Stimulated activated CD8-positive, alpha-beta memory T cell treated with anti-CD3 and anti-CD28 coated beads, Interleukin-12 subunit alpha, Interleukin-12 subunit beta, amount 100 ng/mL, for 1 hour (primary cell): Measurements from ENCODE around the gene CA10.

Experiments
- DNase-seq: peaks from one replicate; pipeline ENCODE4 v3.0.0-alpha.2; 2020; ENCODE audit warnings: low read depth

Gene CA10

DNA sequence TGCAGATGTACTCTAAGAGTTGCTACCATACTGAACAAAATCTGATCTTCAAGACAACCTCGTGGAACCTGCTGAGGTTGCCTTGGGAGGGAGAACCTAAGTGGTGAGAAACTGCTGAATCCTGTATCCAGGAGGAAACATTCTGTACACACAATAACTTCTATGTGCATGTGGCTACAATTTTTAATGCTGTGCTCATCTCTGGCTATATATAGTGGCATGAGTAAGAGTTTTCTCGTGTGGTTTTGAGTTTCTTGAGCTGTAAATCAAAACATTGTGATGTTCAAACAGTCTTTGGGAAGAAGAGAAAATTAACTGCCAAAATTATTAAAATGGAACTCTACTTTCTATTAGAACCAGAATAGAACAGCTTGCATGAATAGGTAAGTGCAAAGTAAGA is 206.8 kb downstream of the CA10 start:
- DNase-seq: no peak

DNA sequence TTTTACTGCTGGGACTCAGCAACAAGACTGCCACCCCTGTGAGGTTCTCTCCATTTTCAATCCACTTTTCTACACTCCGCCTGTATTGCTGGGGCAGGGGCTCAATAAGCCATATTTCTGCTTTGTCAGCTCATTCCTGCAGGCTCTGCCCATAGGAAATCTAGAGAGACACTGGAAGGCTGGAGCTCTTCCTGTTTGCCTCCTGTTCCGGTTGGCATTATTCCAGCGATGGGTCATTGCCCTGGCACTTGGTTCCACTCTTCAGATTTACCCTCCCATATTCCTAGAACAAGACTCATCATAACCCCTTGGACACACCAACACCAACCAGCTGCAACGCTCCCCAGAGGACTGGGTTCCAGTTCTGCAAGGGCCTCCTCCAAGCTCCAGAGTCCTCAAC is 210.4 kb downstream of the CA10 start:
- no peak for DNase-seq

DNA sequence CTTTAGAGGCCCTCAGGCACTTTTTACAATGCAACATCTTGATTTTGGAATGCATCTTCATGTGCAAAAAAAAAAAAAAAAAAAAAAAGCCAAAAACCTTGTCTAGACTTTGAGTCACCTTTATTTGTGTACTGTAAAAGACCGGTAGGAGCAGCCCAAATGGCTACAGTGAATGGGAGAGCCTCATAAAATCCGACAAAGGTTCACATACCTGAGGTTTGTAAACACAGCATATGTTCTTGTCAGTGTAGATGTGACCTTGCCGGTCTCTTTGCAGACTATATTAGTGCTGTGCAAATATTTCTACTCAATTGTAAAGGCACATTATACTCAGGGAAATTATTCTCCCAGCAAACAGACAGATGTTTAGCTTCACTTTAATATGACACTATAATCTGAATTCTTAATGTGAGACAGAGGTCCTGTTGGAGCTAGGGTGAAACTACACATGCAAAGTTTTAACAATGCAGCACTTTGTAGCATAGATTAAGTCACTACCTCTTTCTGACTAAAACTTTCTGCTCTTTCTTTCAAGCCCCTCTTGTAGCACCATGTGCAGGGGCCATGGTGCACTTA is 211.3 kb downstream of the CA10 start:
- no peak for DNase-seq

DNA sequence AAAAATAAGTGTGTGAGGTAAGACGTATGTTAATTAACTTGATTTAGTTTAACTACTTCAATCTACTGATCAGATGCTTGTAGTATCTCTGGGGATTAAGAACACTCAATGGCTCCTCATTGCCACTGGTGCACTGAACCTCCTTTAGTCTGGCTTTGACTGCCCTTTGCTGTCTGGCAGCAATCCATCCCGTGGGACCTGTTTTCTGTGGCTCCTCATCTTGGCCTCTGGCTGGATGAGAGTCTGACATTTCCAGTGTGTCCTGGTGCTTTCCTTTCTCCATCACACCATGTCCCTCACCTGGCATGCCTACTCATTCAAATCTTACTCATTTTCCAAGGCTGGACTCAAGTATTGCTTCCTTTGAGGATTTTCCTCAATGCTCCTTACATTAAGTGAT is 212.2 kb downstream of the CA10 start:
- DNase-seq: no peak

DNA sequence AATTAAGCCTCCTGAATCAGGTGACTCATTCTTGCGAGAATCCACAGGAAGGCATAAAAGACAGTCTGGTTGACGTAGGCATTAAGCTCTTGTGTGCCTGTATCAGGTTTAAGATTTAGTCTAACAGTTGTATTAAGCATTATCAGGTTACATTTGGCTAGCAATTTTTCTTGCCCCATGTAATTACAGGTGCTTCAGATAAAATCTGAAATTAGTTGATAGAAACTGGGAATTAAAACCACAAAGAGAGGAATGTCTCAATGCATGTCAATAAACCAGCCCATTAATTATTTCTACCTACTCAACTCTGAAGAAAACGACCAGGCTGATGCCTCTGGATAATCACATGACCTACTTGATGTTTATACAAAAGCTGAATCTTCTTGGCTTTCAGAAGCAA is 217.2 kb downstream of the CA10 start:
- no peak for DNase-seq

DNA sequence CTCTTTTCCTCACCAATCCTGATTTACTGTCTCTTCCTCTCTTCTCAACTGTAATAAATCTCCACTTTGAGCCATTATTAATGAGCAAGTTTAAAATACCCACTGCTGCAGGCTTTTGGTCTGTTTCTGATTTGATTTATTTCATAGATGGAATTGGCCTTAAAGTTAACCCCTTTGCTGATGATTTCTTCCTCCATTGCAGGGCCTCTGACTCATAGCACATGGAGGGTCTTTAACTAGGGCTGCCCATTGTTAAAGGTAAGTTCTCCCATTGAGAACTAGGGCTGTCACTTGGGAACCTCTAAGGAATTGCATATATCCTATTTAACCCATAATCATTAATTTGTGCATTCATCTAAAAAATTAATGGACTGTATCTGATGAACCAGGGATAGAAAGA is 221.2 kb downstream of the CA10 start:
- DNase-seq: no peak

DNA sequence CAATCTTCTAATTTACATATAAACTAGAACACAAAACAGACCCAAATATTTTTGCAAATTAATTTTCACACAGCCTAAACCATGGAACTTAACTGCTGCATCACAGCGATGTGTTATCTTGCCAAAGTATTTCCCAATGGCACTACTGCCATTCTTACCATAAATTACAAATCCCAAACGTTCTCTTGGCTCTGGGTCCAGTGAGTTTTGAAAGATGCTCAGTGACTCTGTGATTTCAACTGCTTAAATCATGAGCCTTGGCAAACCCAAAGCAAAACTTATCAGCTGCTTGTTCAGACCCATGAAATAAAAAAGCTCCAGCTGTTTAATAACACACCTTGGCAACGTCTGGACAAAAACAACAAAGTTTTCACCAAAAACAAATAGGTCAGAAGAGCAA is 223.0 kb downstream of the CA10 start:
- DNase-seq: no peak

DNA sequence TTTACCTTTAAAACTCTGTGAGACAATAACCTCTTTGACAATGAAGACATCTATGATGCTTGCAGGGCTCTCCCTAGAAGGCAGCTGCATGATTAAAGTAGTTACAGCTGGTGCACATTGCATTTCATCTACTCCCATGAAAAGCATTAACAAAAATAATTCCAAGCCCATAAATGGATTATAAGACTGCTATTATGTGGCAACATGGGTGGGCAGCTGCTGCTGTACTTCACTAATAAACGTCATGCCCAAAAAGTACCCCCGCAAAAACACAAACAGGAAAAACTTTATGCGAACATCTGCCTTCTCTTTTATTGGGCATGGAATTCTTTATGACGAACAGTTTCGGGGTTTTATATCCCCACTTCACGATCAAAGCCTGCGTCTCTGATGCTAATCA is 224.9 kb downstream of the CA10 start:
- DNase-seq: no peak

DNA sequence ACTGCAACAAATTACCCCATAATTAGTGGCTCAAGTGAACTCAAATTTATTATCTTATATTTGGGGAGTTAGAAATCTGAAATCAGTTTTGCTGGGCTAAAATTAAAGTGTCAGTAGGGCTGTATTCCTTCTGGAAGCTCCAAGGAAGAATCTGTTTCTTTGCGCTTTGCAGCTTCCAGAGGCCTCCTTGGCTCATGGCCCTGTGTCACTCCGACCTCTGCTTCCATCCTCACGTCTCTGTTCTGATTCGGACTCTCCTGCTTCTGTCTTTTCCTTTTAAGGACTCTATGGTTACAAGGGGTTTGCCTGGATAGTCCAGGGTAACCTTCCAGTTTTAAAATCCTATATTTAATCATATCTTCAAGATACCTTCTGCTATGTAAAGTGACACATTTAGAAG is 232.1 kb downstream of the CA10 start:
- no peak for DNase-seq

DNA sequence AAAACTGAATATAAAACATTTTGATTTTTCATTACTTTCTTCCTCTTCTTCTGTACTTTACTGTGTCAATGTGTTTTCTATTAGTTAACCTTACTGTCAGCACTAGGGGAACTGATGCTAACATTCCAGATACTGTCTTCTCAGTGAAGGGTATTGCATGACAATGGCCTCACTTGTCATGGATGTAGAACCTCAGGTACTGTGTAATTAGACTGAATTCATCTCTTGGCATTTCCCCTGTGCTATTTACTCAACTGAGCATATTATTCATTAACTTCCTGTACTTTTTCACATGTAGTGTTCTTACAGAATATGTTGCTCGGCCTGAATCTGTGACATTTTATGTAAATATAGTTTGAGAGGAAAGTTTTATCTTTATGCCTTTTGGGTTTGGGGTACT is 237.0 kb downstream of the CA10 start:
- no peak for DNase-seq

DNA sequence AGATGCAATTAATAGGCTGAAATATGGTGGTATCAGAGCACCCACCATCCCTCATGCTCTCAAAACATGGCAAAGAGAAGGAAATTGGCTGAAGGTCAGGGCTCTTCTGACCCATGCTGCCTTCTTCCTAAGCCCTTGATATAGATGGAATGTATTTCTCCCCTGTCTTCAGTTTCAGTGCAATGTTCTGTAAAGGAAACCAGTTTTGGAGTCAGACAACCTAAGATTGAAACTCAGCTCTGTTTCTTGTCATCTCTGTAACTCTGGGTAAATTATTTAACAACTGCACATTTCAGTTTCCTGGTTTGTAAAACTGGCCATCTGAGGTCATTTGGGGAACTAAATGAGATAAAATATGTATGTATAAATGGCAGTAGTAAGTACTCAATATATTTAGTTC is 243.9 kb downstream of the CA10 start:
- no peak for DNase-seq

DNA sequence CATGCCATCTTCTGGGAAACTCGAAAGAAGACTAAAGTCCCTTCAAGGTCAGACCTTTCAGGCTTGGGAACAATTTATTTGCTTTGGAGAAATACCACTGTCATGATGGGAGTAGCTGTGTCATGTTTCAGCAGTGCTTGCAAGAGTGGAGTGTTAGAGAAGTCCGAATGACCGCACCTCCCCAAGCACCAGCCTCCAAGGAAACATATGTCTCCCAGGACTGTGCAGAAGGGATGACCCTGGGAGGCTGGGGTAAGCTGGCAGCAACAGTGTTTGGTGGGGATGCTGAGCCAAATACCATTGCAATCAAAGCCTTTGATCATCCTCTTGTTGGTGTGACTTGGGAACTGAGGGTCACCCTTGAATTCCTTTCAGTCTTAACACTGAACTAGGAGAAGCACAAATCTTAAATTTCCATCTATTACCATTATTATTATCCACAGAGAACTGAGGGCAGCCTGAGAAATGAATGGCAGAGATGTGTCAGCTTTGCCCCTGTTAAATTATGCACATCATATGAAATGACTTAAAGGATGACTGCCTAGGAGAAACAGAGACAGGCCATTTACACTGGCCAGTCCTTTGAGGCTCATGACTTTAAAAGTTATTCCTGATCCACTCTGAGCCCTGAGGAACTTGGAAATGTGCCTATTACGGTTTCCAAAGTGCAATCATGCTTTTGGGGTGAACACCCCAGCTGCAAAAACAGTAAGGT is 244.9 kb downstream of the CA10 start:
- DNase-seq: no peak

DNA sequence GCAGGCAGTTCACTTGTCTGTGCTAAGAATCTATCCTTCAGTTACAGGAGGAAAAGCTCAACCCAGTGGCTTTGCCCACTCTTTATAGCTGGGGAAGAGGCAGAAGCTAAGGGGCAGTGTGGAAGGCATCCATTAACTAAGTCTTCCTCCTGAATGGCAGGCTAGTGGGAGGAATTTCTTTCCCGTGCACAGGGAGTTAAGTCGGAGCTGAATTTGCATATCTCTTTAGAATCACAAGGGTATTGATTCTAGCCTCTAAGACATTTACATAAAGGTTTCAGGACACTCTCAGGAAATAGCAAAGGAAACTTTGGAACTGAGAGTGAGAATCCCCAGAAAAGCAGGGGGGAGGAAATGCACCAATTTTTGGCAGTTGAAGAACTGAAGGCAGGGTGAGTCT is 245.6 kb downstream of the CA10 start:
- no peak for DNase-seq

DNA sequence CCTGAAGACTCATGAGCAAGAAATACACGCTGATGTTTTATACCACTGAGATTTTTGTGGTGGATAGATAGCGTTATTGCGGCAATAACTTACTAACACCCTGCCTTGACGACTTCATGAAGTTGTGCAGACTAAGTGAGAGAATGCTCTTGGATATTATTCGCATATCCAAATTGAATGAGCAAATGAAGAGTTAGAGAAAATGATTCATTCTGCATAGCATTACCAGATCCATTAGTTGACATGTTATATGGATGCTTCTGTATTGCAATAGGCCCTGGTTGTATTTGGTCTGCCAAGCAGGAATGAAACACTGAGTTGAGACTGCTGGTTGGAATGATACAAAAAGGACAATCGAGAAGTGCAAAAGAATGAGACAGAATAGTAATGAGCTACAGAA is 247.3 kb downstream of the CA10 start:
- DNase-seq: no peak

DNA sequence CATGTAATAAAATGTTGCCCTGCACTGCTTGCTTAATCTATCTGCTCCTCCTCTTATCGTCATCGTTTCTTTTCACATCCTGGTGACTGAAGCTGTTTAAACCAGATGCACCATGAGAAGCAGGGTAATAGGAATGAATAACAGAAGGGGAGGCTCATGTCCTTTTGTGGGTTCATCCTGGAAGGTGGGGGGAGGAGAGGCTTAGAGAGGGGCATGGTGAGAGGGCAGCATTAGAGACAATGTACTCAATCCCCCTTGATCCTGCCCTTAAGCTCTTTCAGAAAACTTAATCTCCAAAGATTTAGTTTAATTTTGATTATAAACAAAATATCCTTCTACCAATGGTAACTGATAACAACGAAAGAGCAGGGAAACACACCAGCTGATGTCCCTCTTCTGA is 248.5 kb downstream of the CA10 start:
- no peak for DNase-seq

DNA sequence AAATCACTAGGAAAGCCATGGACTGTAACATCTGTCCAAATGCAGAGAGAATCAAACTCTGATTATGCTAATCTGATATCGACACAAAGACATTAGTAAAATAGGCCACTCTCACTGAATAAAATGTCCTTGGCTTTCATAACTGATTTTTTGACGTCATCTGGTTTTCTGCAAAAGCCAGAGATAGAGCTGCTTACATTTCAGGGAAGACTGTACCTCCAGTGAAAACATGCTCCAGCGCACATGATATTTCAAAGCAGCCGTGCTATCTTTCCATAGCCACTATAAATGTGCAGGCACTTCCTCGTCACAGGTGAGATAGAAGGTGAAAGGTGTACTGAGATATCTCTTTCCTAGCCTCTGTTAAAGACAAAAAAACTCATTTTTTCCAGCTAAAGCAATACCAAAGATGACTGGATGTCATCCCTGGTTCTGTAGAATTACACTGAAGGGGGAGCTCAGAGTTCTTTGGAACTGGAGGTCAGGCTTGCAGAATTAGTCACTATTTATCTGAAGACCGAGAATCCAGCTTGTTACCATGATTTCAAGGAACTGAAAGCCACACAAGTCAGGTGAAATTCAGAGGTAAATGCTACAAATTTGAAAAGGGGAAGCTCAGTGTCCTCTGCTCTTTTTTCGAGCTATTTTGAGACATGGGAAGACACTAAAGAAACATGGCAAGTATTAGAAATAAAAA is 249.5 kb downstream of the CA10 start:
- no peak for DNase-seq

DNA sequence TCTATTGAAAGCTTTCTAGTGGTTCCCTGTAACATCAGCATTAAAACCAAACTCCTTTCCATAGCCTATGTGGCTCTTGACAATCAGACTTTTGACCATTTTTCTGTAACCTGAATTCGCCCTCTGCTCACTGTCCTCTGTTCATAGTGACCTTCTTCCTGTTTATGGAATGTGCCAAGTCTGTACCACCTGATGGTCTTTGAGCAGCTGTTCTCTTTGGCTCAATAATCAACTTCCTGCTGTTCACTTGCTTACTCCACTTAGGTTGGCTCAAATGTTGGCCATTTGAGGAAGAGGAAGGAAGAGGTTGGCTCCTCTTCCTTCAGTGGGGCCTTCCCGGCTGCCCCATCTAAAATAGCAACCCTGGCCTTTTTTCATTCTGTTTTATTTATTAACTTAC is 251.5 kb downstream of the CA10 start:
- no peak for DNase-seq

DNA sequence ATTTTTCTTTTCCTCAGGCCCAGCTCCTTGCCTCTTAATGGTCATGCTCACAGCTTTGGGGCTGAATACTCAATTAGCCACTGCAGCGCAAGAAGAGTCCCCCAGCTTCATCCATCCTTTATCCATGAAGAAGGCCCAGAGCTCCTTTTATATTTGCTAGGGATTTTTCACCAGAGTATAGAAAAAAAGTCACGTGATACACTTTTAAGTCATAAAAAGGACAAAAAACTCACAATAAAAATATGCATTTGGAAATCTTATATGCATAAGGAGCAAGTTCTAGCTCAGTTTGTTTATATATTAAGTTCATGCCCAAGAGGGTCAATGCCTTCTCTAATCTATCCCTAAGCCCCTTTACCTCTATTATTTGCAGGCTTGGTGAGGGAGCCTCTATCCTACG is 254.1 kb downstream of the CA10 start:
- no peak for DNase-seq

DNA sequence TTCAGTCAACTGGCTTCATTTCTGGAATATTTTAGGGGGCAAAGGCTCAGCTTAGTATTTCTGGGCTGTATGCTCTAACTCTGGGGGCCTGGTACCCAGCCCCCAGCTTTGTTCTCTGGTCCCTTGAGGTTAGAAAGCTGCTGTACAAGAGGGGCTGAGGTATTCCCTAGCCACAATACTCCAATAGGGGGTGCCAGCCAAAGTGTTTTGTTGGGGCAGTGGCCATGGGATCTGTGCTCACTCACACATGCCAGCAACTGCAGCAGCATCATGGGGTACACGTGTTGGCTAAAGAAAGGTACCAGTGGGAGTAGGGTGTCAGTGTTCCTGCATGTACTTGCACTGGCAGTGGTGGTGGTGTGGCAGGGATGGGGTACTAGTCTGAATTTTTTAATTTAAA is 257.3 kb downstream of the CA10 start:
- no peak for DNase-seq

DNA sequence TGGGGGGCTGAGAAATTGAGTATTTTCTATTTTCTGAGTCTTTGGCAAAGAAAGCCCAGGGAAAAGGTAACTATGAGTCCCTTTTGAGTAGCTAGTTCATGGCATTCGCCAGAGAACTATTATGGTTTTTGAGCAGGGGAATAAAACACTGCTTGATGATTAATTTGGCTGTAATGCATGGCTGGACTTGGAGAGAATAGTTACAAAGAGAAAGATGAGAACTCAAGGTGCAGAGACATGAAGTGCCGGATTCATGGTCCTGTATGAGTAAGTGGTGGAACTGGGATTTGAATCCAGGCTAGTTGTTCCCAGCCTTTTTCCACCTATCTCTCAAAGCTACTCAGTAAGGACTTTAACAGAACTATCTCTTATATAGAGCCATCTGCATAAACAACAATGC is 266.6 kb downstream of the CA10 start:
- DNase-seq: no peak

DNA sequence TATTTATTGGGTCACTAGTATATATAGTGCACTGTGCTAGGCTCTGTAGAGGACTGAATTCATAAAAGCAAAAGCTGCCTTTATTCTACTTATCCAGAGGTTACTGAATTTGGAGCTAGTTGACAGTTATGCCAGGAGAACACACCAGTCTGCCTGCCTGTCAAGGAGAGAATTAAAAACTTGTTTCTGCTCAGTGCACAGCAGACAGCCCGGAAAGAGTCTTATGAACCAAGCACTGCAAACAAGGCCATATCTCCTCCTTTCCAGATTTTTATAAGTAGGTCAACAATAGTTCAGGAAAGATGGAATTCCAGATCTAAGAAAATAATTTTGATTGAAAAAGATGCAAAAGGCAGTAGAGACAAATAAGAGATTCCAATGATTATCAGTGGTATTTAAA is 267.8 kb downstream of the CA10 start:
- no peak for DNase-seq

DNA sequence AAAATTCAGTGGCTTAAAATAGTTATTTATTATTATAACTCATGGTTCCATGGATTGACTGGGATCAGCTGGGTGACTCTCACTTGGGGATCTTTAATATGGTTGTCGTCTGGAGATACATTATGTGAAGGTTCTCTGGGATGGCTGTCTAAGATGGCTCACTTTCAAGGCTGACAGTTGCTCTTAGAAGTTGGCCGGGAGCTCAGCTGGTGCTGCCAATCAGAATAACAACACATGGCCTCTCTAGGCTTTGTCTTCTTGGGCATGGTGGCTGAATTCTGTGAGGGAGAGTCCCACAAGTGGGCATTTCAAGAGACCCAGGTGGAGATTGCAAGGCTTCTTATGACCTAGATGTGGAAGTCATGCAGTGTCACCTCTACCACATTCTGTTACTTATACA is 269.7 kb downstream of the CA10 start:
- DNase-seq: no peak

DNA sequence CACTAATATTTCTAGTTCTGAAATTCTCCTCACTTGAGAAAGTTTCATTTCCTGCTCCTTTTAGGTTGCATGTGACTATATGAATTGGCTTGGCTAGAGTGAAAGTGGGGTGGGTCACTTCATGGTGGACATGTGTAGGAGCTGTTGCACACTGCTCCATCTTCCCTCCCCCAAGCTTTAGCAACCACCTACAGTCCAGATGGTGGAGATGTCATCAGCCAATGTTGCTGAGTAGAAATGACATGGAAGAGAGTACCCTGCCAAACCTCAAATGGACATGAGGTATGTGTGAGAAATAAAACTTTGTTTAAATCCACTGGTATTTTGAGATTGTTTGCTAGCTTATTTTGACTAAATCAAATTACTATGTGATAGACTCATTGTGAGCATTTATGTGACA is 281.5 kb downstream of the CA10 start:
- DNase-seq: no peak

DNA sequence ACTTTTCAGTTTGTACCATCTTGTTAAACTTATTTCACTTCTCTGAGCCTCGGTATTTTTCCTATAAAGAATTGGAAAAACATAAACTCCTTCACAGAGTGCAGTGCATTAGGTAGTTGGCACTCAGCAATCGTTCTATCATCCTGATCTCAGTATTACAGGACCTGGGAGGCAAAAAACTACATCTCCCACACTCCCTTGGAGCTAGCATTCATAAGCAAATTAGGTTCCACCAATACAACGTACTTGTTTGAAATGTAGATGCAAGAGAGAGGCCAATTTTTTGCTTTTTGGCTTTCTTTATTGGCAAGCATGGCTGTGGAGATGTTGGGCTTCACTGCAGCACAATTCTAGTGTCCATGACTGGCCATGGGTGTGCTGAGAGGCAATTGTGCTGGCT is 285.2 kb downstream of the CA10 start:
- no peak for DNase-seq
